Activated CD4-positive, alpha-beta T cell treated with anti-CD3 and anti-CD28 coated beads for 4 hours (primary cell): ENCODE measurements around the gene MESP2.

Source experiments
- DNase-seq, 2 donors: peaks; one replicate each; pipeline ENCODE4 v3.0.0-alpha.2; 2020

The MESP2 gene

GRCh38 chr15:89755701-89756100, 20.4 kb upstream of the MESP2 start:
- DNase-seq = no peak

- no peak for DNase-seq
These were observed 19.2 kb upstream of the MESP2 start for GRCh38 chr15:89756897-89757296.

GRCh38 chr15:89758283-89758682, 17.8 kb upstream of the MESP2 start:
- no peak for DNase-seq

GRCh38 chr15:89758981-89759380, 17.2 kb upstream of the MESP2 start:
- DNase-seq = no peak

- DNase-seq = no peak
These were observed 16.3 kb upstream of the MESP2 start for GRCh38 chr15:89759835-89760234.

GRCh38 chr15:89760303-89761008, 15.7 kb upstream of the MESP2 start:
- peak; percentile 26 to 56 for DNase-seq

- no peak for DNase-seq
These were observed 14.9 kb upstream of the MESP2 start for GRCh38 chr15:89761009-89761831.

GRCh38 chr15:89761929-89762328, 14.2 kb upstream of the MESP2 start:
- no peak for DNase-seq

- DNase-seq = no peak
These were observed 10.4 kb upstream of the MESP2 start for GRCh38 chr15:89765694-89766093.

- no peak for DNase-seq
These were observed 9.5 kb upstream of the MESP2 start for GRCh38 chr15:89766357-89767311.

GRCh38 chr15:89767411-89767915, 8.7 kb upstream of the MESP2 start:
- DNase-seq = no peak

- no peak for DNase-seq
These were observed 8.0 kb upstream of the MESP2 start for GRCh38 chr15:89768071-89768500.

- no peak for DNase-seq
These were observed 6.8 kb upstream of the MESP2 start for GRCh38 chr15:89769366-89769765.

GRCh38 chr15:89770041-89770440, 6.1 kb upstream of the MESP2 start:
- DNase-seq = no peak

- no peak for DNase-seq
These were observed 3.1 kb upstream of the MESP2 start for GRCh38 chr15:89772932-89773583.

GRCh38 chr15:89774492-89774891, 1.6 kb upstream of the MESP2 start:
- no peak for DNase-seq

GRCh38 chr15:89775815-89776214, 317 bp upstream of the MESP2 start:
- no peak for DNase-seq

- no peak for DNase-seq
These were observed 1.1 kb downstream of the MESP2 start for GRCh38 chr15:89777073-89777751.

- no peak for DNase-seq
These were observed 1.7 kb downstream of the MESP2 start for GRCh38 chr15:89777782-89778380.

- no peak for DNase-seq
These were observed 2.7 kb downstream of the MESP2 start for GRCh38 chr15:89778861-89779260.

- DNase-seq = no peak
These were observed 4.5 kb downstream of the MESP2 start for GRCh38 chr15:89780601-89781000.
